GM12873 (cell line): Measurements from ENCODE around the gene CHCHD6.

ENCODE experiments used
- CTCF ChIP-seq: IDR thresholded peaks from 2 replicates; pipeline ENCODE4 v1.5.1; 2012; ENCODE audit warnings: low read depth, mild to moderate bottlenecking, moderate library complexity, low read length, control low read depth; ENCODE audit not compliant: insufficient read depth; ENCODE audit errors: missing control alignments

Gene CHCHD6

GRCh38 chr3:126927846-126928245, 223.8 kb downstream of the CHCHD6 start:
- no peak for TF ChIP-seq CTCF

GRCh38 chr3:126928921-126929474, 225.0 kb downstream of the CHCHD6 start:
- TF ChIP-seq CTCF, result no peak

GRCh38 chr3:126930936-126931600, 227.0 kb downstream of the CHCHD6 start:
- TF ChIP-seq CTCF, result no peak

GRCh38 chr3:126931806-126932187, 227.8 kb downstream of the CHCHD6 start:
- no peak for TF ChIP-seq CTCF

- no peak for TF ChIP-seq CTCF
These were observed 228.3 kb downstream of the CHCHD6 start for GRCh38 chr3:126932188-126932931.

- no peak for TF ChIP-seq CTCF
These were observed 230.0 kb downstream of the CHCHD6 start for GRCh38 chr3:126934031-126934531.

- no peak for TF ChIP-seq CTCF
These were observed 231.0 kb downstream of the CHCHD6 start for GRCh38 chr3:126934991-126935390.
